ENCODE data around the gene BTF3L4.

BTF3L4 gene

DNA sequence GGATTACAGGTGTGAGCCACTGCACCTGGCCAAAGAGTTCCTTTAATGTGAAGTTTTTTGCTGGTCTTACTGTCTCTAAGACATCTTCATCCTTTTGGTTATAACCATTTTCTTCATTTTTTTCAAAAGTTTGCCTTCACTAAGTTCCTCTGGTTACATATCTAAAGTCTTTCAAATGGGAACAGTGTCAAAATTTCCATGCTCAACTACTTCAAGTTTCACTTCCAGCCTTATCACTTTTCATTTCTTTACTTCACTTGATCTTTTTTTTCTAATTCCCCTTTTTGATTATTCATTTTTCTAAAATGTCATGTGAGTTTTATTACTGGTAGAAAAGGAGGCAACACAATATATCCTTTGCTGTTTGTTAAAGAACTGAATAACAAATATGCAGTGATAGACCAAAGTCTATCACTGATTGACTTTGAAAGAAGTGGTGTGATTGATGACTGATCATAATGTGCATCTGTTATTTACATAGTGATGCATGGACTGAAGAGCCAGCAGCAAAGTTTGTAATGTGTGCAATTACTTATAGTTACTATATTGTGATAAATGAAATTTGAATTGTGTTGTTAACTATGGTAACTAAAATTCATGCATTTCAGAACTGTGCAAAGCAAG lies 69.8 kb downstream of the BTF3L4 start:
- FAIRE-seq: no peak
- no peak for TF ChIP-seq POLR2A (IDR thresholded peaks at IDR 0.05; ENCODE audit: low read depth, low read length)

DNA sequence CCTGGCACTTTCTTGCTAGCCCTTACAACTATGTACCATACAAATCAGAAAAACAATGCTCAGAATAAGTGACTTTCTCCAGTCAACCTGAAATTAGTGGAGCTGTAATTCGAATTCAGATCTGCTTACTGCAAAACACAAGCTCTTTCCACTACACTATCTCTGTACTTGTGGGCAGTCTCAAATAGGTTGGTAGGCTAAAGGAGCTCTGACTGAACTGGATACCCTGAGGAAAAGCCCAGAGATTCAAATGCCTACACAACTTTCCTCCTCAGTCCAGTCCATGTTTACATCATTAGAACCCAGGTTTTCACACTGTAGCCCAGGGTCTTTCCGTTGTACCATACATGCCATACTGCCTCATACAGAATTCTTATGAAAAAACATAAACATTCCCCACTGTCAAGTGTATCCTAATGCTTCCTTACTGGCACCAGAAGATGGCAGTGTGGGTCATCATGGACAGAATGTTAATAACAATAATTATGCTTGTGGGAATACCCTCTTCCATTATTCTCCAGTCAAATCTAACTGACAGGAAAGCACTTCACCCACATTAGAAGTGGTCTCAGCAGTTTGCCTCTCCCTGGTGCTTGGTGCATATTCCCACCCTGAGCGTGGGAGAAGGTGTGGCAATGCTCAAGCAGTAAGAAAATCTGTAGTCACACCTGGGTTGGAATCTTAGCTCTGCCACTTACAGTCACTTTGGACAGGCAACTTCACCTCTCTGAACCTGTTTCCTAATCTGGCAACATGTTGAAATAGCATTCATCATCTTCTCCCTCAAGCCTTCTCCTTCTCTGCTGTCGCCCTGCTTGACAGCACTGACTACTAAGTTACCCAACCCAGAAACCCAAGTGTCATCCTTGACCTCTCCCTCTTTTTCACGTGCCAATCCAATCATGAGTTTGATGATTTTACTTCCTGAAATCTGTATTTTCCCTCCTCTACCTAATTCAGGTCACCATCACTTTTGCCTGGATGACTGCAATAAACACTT lies 71.4 kb downstream of the BTF3L4 start:
- FAIRE-seq: peak; percentile 88

More for the DNA sequence above, 69.8 kb downstream of the BTF3L4 start:
- no peak for DNase-seq (ENCODE audit: insufficient read length, low spot score)

DNA sequence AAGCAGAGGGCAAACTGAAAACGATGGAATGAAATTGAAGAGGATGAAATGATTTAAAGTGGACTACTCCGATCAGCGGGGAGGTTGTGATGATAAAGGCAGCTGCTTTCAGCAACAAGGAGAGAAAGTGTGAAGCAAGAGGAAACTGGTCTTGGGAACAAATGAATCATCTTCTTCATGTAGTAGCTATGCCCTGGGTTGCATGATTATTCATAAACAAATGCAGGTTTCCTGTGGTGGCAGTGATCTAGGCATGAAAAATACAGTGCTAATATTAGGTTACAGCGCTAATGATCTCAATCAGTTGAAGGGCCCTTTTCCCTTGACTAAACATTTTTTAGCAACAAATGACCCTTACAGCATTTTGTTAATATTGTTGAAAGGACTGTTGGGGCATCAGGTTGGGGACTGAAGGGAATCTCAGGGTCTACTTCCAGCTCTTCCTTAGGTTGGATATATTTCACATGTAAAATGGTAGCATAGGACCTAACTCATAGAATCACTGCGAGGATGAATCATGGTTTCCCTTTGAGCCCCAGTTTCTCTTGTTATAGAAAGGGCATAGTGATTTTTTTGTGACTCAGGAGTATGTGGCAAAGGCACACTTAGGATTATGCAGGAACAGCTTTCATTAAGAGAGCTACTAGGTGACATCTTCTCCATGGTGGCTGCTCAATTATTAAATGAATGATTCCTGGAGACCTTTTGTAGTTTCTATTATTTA lies 83.9 kb downstream of the BTF3L4 start:
- no peak for TF ChIP-seq POLR2A (IDR thresholded peaks at IDR 0.05; ENCODE audit: low read depth, low read length)
- peak; percentile 44 for DNase-seq (ENCODE audit: insufficient read length, low spot score)
- FAIRE-seq: peak; percentile 86

More for the DNA sequence above, 71.4 kb downstream of the BTF3L4 start:
- peak; percentile 25 for DNase-seq (ENCODE audit: insufficient read length, low spot score)
- no peak for TF ChIP-seq POLR2A (IDR thresholded peaks at IDR 0.05; ENCODE audit: low read depth, low read length)
